GM18498 (cell line): ENCODE measurements around the gene ZCCHC24.

Source experiments
- ATAC-seq: cut with Tn5 transposase; IDR thresholded peaks from one replicate; pipeline ENCODE4 v1.9.1; 2021; ENCODE audit warnings: mild to moderate bottlenecking, moderate library complexity; ENCODE audit not compliant: unreplicated experiment

ZCCHC24 gene

GRCh38 chr10:79386637-79387465 lies 58.6 kb downstream of the ZCCHC24 start:
- ATAC-seq = no peak

GRCh38 chr10:79385804-79386531 lies 59.5 kb downstream of the ZCCHC24 start:
- no peak for ATAC-seq

- ATAC-seq = no peak
Observed at GRCh38 chr10:79385392-79385795, 60.0 kb downstream of the ZCCHC24 start.

GRCh38 chr10:79384773-79385391 lies 60.5 kb downstream of the ZCCHC24 start:
- no peak for ATAC-seq

GRCh38 chr10:79383974-79384606 lies 61.3 kb downstream of the ZCCHC24 start:
- ATAC-seq = no peak

- ATAC-seq = no peak
Observed at GRCh38 chr10:79382491-79382941, 62.9 kb downstream of the ZCCHC24 start.

- ATAC-seq = no peak
Observed at GRCh38 chr10:79381804-79382221, 63.6 kb downstream of the ZCCHC24 start.

GRCh38 chr10:79380946-79381721 lies 64.3 kb downstream of the ZCCHC24 start:
- ATAC-seq = no peak

GRCh38 chr10:79380125-79380945 lies 65.1 kb downstream of the ZCCHC24 start:
- no peak for ATAC-seq

- no peak for ATAC-seq
Observed at GRCh38 chr10:79379512-79380124, 65.8 kb downstream of the ZCCHC24 start.

GRCh38 chr10:79378647-79379511 lies 66.5 kb downstream of the ZCCHC24 start:
- ATAC-seq = no peak

GRCh38 chr10:79378383-79378646 lies 67.1 kb downstream of the ZCCHC24 start:
- ATAC-seq = no peak

GRCh38 chr10:79377557-79378382 lies 67.7 kb downstream of the ZCCHC24 start:
- ATAC-seq = no peak

GRCh38 chr10:79376751-79377556 lies 68.5 kb downstream of the ZCCHC24 start:
- no peak for ATAC-seq

- ATAC-seq = no peak
Observed at GRCh38 chr10:79376078-79376628, 69.3 kb downstream of the ZCCHC24 start.

- no peak for ATAC-seq
Observed at GRCh38 chr10:79375321-79376077, 69.9 kb downstream of the ZCCHC24 start.
